ENCODE measurements around the gene RGL2. TPM values are rescaled to one million over a fixed set of nuclear protein-coding genes. Genes with fewer than 3 reads are reported as not detected.

RGL2 gene
- total and polyA plus RNA-seq, 5 donors from 2014 or later, result 7.2 to 59.2 (median 8.1) TPM

DNA sequence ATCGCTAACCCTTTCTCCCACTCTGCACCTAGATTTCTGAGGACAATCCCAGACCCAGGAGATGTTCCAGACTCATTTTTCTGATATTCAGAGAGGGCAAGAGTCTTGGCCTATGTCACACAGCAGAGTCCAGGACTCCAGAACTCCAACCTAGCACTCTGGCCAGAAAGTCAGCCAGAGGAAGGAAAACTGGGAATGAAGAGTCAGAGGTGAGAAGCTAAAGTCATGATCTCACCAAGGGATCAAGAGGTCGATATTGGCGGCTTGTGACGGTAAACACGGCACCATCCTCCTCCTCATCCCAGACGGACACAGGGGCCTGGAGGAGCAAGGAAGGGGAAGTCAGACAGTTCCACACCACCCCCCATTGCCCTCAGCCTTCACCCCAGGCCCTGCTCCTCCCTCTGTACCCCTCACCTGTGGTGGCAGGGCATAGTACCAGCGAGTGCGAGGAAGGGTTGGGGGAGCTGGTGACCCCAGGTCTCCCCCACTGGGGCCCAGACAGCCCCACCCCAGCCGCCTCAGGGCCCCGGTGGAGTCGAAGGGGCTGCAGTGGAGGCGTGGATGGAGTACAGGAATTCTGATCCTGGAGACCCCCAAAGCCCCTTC, 1.8 kb downstream of the RGL2 start:
- Mint-ChIP-seq H3K9me3 (peaks cover 0 to 3% (median 0%) of the 10 kb centered on the region in 7 donors), H3K36me3 (peaks cover 8% of the 10 kb centered on the region), H3K27ac (peak overlapping the region in 2 of 3 donors; percentile 55 to 100), H3K4me3 (peak overlapping the region; percentile 80 to 100 (median 97)), H3K4me1 (peaks cover 0 to 51% (median 22%) of the 10 kb centered on the region in 4 donors), H3K27me3 (peaks cover 10% of the 10 kb centered on the region)
- DNase-seq, result no peak
- Histone ChIP-seq H3K4me1 (ENCODE audit: control insufficient read depth, insufficient read depth, low read length, poor library complexity, severe bottlenecking) (peaks cover 27% of the 10 kb centered on the region), H3K27ac (ENCODE audit: insufficient read depth, low read length, poor library complexity, severe bottlenecking) (peak overlapping the region; percentile 92), H3K36me3 (ENCODE audit: control insufficient read depth, insufficient read depth, low read length) (peaks cover 39% of the 10 kb centered on the region), H3K27me3 (ENCODE audit: control insufficient read depth, insufficient read depth, low read length) (no peaks in the 10 kb centered on the region), H3K9me3 (ENCODE audit: control insufficient read depth in 2 of 2, low read length in 2 of 2) (no peaks in the 10 kb centered on the region), H3K4me3 (ENCODE audit: low read depth, low read length) (no peak overlapping the region)
- ATAC-seq (ENCODE audit: low read depth in 2 of 2), result no peak

DNA sequence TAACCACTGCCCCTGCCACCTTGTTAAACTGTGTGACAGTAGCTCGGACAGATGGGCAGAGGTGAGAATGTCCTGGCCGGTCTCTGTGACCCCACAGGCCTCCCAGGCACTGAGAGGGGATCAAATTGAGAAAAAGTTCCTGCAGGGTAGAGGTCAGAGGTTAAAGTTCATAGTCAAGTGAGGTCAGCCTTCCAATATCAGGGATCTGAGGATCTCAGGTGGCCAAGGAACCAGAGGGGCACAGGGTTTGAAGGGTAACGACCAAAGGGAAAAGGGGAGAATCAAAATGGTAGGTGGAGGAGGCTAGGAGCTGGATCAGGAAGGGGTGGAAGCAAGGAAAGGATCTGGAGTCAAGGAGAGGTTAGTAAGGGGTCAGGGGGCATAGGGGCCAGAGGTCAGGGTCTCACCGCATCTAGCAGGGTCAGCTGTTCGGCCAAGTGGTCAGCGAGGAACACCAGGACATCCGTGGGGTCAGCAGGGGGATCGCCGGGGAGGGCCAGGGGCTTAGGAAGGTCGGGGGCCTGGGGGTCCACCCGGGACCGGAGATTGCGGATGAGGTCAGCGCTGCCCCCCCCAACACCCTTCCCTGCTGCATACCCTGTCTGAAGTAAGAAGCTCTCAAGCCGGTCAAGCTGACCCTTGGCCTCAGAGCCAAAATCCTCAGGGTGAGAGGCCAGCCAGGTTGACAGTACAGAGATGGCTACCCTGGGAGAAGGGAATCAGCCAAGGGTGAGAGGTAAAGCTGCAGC, 2.9 kb downstream of the RGL2 start:
- Histone ChIP-seq H3K27ac (ENCODE audit: insufficient read depth, low read length, poor library complexity, severe bottlenecking) (no peak overlapping the region), H3K9me3 (ENCODE audit: control insufficient read depth in 2 of 2, low read length in 2 of 2) (no peaks in the 10 kb centered on the region), H3K27me3 (ENCODE audit: control insufficient read depth, insufficient read depth, low read length) (no peaks in the 10 kb centered on the region), H3K4me1 (ENCODE audit: control insufficient read depth, insufficient read depth, low read length, poor library complexity, severe bottlenecking) (peaks cover 27% of the 10 kb centered on the region), H3K36me3 (ENCODE audit: control insufficient read depth, insufficient read depth, low read length) (peaks cover 45% of the 10 kb centered on the region), H3K4me3 (ENCODE audit: low read depth, low read length) (no peak overlapping the region)
- Mint-ChIP-seq H3K9me3 (peaks cover 0 to 3% (median 0%) of the 10 kb centered on the region in 7 donors), H3K36me3 (peaks cover 8% of the 10 kb centered on the region), H3K4me1 (peaks cover 5 to 47% (median 20%) of the 10 kb centered on the region in 4 donors), H3K27ac (peak overlapping the region; percentile 40 to 100 (median 67)), H3K4me3 (peak overlapping the region; percentile 49 to 100 (median 78)), H3K27me3 (peaks cover 10% of the 10 kb centered on the region)
- ATAC-seq (ENCODE audit: low read depth in 2 of 2) (no peak), DNase-seq (no peak)

DNA sequence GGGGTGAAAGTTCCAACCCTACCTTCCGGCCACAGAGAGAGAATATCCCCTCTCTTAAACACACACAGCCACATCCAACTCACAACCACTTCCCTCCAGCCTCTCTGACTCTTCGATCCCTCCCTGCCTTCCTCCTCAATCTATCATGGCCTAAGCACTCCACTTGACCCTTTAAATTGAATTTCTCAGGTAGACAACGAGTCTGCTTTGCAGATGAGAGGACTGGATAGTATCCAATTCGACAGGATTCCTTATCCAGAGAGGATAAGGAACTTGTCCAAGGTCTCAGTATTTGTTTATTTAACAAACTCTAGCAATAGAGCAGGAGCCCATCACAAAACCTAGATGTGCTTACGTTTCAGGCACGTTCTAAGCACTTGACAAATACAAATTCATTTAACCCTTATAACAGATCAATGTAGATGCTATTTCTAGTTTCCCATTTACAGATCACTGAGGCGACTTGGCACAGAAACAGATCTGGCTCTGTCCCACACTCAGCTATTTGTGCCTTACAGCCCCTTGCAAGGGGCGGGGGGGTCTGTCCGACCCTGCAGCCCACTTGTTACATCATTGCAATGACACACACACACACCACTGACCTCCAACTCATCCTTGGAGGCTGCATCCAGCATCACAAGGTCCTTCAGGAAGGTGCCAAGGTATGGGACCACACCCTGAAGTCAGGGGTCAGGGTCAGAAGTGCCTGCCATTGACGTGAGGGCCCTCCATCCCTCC, 4.5 kb downstream of the RGL2 start:
- H3K4me3 Mint-ChIP-seq, result peak overlapping the region in 2 of 4 donors; percentile 73
- peaks cover 9 to 47% (median 22%) of the 10 kb centered on the region in 4 donors for H3K4me1 Mint-ChIP-seq
- Histone ChIP-seq H3K27ac (ENCODE audit: insufficient read depth, low read length, poor library complexity, severe bottlenecking) (no peak overlapping the region), H3K27me3 (ENCODE audit: control insufficient read depth, insufficient read depth, low read length) (no peaks in the 10 kb centered on the region), H3K4me3 (ENCODE audit: low read depth, low read length) (no peak overlapping the region), H3K36me3 (ENCODE audit: control insufficient read depth, insufficient read depth, low read length) (peaks cover 45% of the 10 kb centered on the region), H3K9me3 (ENCODE audit: control insufficient read depth in 2 of 2, low read length in 2 of 2) (no peaks in the 10 kb centered on the region), H3K4me1 (ENCODE audit: control insufficient read depth, insufficient read depth, low read length, poor library complexity, severe bottlenecking) (peaks cover 29% of the 10 kb centered on the region)
- H3K27me3 Mint-ChIP-seq, result peaks cover 2% of the 10 kb centered on the region
- H3K27ac Mint-ChIP-seq, result peak overlapping the region in 1 of 3 donors; percentile 72
- peaks cover 0 to 3% (median 0%) of the 10 kb centered on the region in 7 donors for H3K9me3 Mint-ChIP-seq
- H3K36me3 Mint-ChIP-seq, result peaks cover 11% of the 10 kb centered on the region
- ATAC-seq (ENCODE audit: low read depth in 2 of 2) (no peak), DNase-seq (no peak)

DNA sequence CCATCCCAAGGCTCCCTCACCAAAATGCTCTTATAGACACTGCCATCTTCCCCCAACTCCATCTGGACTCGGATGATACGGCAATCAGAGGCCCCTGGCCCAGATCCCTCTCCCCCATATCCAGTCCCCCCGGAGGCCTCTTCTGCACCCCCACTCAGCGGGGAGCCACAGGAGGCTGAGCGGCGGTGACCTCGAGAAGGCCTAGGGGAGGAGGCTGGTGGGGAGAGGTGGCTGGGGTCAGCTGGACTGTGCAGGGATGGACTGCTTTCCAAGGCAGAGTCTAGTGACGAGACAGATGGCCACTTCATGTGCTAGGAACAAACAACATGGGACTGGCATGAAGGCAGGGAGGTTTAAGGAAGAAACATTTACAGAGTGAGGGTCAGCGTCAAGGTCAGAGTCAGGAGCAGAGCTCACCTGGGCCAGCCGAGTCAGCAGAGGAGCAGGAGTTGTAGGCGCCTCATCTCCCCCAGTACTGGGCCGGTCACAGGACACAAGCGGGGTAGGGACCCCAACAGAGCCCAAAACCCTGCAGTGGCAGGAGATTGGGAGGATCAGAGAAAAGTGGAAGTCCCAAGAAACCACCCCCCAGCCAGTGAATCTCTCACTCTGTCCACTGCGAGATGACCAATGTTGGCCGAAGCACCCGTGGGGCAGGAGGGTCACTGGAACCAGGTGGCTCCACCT, 5.6 kb downstream of the RGL2 start:
- Histone ChIP-seq H3K27ac (ENCODE audit: insufficient read depth, low read length, poor library complexity, severe bottlenecking) (no peak overlapping the region), H3K4me3 (ENCODE audit: low read depth, low read length) (no peak overlapping the region), H3K4me1 (ENCODE audit: control insufficient read depth, insufficient read depth, low read length, poor library complexity, severe bottlenecking) (peaks cover 34% of the 10 kb centered on the region), H3K27me3 (ENCODE audit: control insufficient read depth, insufficient read depth, low read length) (no peaks in the 10 kb centered on the region), H3K9me3 (ENCODE audit: control insufficient read depth in 2 of 2, low read length in 2 of 2) (no peaks in the 10 kb centered on the region), H3K36me3 (ENCODE audit: control insufficient read depth, insufficient read depth, low read length) (peaks cover 45% of the 10 kb centered on the region)
- DNase-seq (no peak), ATAC-seq (ENCODE audit: low read depth in 2 of 2) (no peak)
- Mint-ChIP-seq H3K4me3 (peak overlapping the region in 1 of 4 donors; percentile 62), H3K27ac (peak overlapping the region in 1 of 3 donors; percentile 20), H3K36me3 (peaks cover 14% of the 10 kb centered on the region), H3K4me1 (peaks cover 13 to 58% (median 24%) of the 10 kb centered on the region in 4 donors), H3K27me3 (no peaks in the 10 kb centered on the region), H3K9me3 (peaks cover 0 to 2% (median 0%) of the 10 kb centered on the region in 7 donors)

DNA sequence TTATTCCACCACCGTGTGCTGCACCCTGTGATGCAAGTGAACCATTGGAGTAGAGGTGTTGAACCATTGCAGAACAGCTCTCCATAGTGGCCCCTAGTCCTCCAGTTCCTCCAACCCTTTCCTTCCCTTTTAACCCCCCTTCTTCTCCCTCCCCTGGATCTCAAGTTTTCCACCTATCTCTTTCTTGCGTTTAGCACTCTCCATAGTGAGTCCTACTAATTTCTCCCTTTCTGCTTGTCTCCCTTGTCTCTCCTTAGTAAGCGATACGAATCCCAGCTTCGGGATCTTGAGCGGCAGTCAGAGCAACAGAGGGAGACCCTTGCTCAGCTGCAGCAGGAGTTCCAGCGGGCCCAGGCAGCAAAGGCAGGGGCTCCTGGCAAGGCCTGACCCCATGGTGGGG, 8.3 kb downstream of the RGL2 start:
- H3K4me1 ChIP-seq (ENCODE audit: control insufficient read depth, insufficient read depth, low read length, poor library complexity, severe bottlenecking), result peaks cover 26% of the 10 kb centered on the region
- H3K4me3 ChIP-seq (ENCODE audit: low read depth, low read length), result peak overlapping the region; percentile 88
- peaks cover 43% of the 10 kb centered on the region for H3K36me3 ChIP-seq (ENCODE audit: control insufficient read depth, insufficient read depth, low read length)
- DNase-seq, result no peak
- ATAC-seq (ENCODE audit: low read depth in 2 of 2), result no peak
- Mint-ChIP-seq H3K27ac (peak overlapping the region in 1 of 3 donors; percentile 89), H3K9me3 (no peaks in the 10 kb centered on the region), H3K36me3 (peaks cover 20% of the 10 kb centered on the region), H3K4me1 (peaks cover 13 to 57% (median 29%) of the 10 kb centered on the region in 4 donors), H3K4me3 (peak overlapping the region; percentile 93 to 99 (median 98)), H3K27me3 (no peaks in the 10 kb centered on the region)
- H3K27me3 ChIP-seq (ENCODE audit: control insufficient read depth, insufficient read depth, low read length), result no peaks in the 10 kb centered on the region
- H3K27ac ChIP-seq (ENCODE audit: insufficient read depth, low read length, poor library complexity, severe bottlenecking), result no peak overlapping the region
- no peaks in the 10 kb centered on the region for H3K9me3 ChIP-seq (ENCODE audit: control insufficient read depth in 2 of 2, low read length in 2 of 2)

DNA sequence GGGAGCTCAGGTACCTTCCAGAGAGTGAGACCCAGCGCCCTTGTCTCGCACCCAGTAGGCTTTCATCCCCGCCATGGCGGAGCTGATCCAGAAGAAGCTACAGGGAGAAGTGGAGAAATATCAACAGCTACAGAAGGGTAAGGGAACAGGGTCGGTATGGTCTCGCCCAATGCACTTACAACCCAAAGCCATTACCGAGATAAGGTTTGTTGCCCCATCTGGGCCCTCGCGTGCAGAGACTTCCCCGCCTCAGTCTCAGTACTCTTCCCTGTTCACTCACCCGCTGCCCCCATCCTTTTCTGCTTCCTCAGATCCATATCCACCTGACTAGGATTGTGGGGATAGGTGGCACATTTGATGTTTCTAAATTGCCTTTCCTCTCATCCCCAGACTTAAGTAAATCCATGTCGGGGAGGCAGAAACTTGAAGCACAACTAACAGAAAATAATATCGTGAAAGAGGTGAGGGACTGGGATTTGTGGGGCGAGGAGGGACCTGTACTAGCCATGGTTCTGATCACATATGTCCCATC, 8.9 kb downstream of the RGL2 start:
- Histone ChIP-seq H3K27me3 (ENCODE audit: control insufficient read depth, insufficient read depth, low read length) (no peaks in the 10 kb centered on the region), H3K9me3 (ENCODE audit: control insufficient read depth in 2 of 2, low read length in 2 of 2) (no peaks in the 10 kb centered on the region), H3K4me1 (ENCODE audit: control insufficient read depth, insufficient read depth, low read length, poor library complexity, severe bottlenecking) (peaks cover 26% of the 10 kb centered on the region), H3K27ac (ENCODE audit: insufficient read depth, low read length, poor library complexity, severe bottlenecking) (peak overlapping the region; percentile 81), H3K36me3 (ENCODE audit: control insufficient read depth, insufficient read depth, low read length) (peaks cover 37% of the 10 kb centered on the region), H3K4me3 (ENCODE audit: low read depth, low read length) (peak overlapping the region; percentile 88)
- Mint-ChIP-seq H3K9me3 (no peaks in the 10 kb centered on the region), H3K27me3 (no peaks in the 10 kb centered on the region), H3K4me1 (peaks cover 13 to 57% (median 29%) of the 10 kb centered on the region in 4 donors), H3K27ac (peak overlapping the region; percentile 89 to 98 (median 95)), H3K4me3 (peak overlapping the region; percentile 93 to 99 (median 98)), H3K36me3 (peaks cover 20% of the 10 kb centered on the region)
- ATAC-seq (ENCODE audit: low read depth in 2 of 2) (peak in 1 of 2 donors; percentile 3), DNase-seq (no peak)
